Measurements from ENCODE around the gene C3.

C3 gene

GRCh38 chr19:6697291-6697690 is 23.2 kb downstream of the C3 start:
- no peak for TF ChIP-seq CTCF (conservative IDR thresholded peaks at IDR 0.05; ENCODE audit: low read depth, low read length)
- no peak overlapping the region for H3K4me3 ChIP-seq (IDR thresholded peaks at IDR 0.05; ENCODE audit: insufficient read depth, low read depth, low read length)
- no peak overlapping the region for H3K27ac ChIP-seq
- H3K4me2 ChIP-seq: no peak overlapping the region
- no peaks in the 10 kb centered on the region for H4K20me1 ChIP-seq (ENCODE audit: insufficient read depth)
- H3K36me3 ChIP-seq (ENCODE audit: insufficient read depth): no peaks in the 10 kb centered on the region
- H3K4me1 ChIP-seq (ENCODE audit: low read depth, poor library complexity, severe bottlenecking): no peaks in the 10 kb centered on the region
- no peak overlapping the region for H3K9ac ChIP-seq
- no peaks in the 10 kb centered on the region for H3K79me2 ChIP-seq (ENCODE audit: insufficient read depth, low read depth)
- no peak overlapping the region for H2AFZ ChIP-seq (ENCODE audit: low read depth)
- no peaks in the 10 kb centered on the region; the same call in 1 of the 2 replicates for H3K27me3 ChIP-seq (ENCODE audit: insufficient read depth, low read depth)

GRCh38 chr19:6696239-6696820 is 24.1 kb downstream of the C3 start:
- no peak for TF ChIP-seq CTCF (conservative IDR thresholded peaks at IDR 0.05; ENCODE audit: low read depth, low read length)
- no peak overlapping the region for H2AFZ ChIP-seq (ENCODE audit: low read depth)
- no peaks in the 10 kb centered on the region for H4K20me1 ChIP-seq (ENCODE audit: insufficient read depth)
- no peaks in the 10 kb centered on the region for H3K4me1 ChIP-seq (ENCODE audit: low read depth, poor library complexity, severe bottlenecking)
- H3K36me3 ChIP-seq (ENCODE audit: insufficient read depth): no peaks in the 10 kb centered on the region
- no peaks in the 10 kb centered on the region; the same call in 1 of the 2 replicates for H3K27me3 ChIP-seq (ENCODE audit: insufficient read depth, low read depth)
- H3K4me2 ChIP-seq: no peak overlapping the region
- H3K4me3 ChIP-seq (IDR thresholded peaks at IDR 0.05; ENCODE audit: insufficient read depth, low read depth, low read length): no peak overlapping the region
- H3K79me2 ChIP-seq (ENCODE audit: insufficient read depth, low read depth): no peaks in the 10 kb centered on the region
- H3K27ac ChIP-seq: no peak overlapping the region
- H3K9ac ChIP-seq: no peak overlapping the region

- no peaks in the 10 kb centered on the region for H4K20me1 ChIP-seq (ENCODE audit: insufficient read depth)
- no peaks in the 10 kb centered on the region; the same call in 1 of the 2 replicates for H3K27me3 ChIP-seq (ENCODE audit: insufficient read depth, low read depth)
- H3K4me2 ChIP-seq: no peak overlapping the region
- H3K4me3 ChIP-seq (IDR thresholded peaks at IDR 0.05; ENCODE audit: insufficient read depth, low read depth, low read length): no peak overlapping the region
- H2AFZ ChIP-seq (ENCODE audit: low read depth): no peak overlapping the region
- H3K36me3 ChIP-seq (ENCODE audit: insufficient read depth): no peaks in the 10 kb centered on the region
- H3K27ac ChIP-seq: no peak overlapping the region
- no peaks in the 10 kb centered on the region for H3K79me2 ChIP-seq (ENCODE audit: insufficient read depth, low read depth)
- H3K9ac ChIP-seq: no peak overlapping the region
- H3K4me1 ChIP-seq (ENCODE audit: low read depth, poor library complexity, severe bottlenecking): no peaks in the 10 kb centered on the region
- no peak for TF ChIP-seq CTCF (conservative IDR thresholded peaks at IDR 0.05; ENCODE audit: low read depth, low read length)
Measured at GRCh38 chr19:6694147-6694815, 26.2 kb downstream of the C3 start.

GRCh38 chr19:6693681-6694080 is 26.8 kb downstream of the C3 start:
- no peak overlapping the region for H3K4me2 ChIP-seq
- H3K27me3 ChIP-seq (ENCODE audit: insufficient read depth, low read depth): no peaks in the 10 kb centered on the region; the same call in 1 of the 2 replicates
- no peak overlapping the region for H3K4me3 ChIP-seq (IDR thresholded peaks at IDR 0.05; ENCODE audit: insufficient read depth, low read depth, low read length)
- no peak overlapping the region for H3K9ac ChIP-seq
- no peak for TF ChIP-seq CTCF (conservative IDR thresholded peaks at IDR 0.05; ENCODE audit: low read depth, low read length)
- no peaks in the 10 kb centered on the region for H4K20me1 ChIP-seq (ENCODE audit: insufficient read depth)
- H3K27ac ChIP-seq: no peak overlapping the region
- no peaks in the 10 kb centered on the region for H3K36me3 ChIP-seq (ENCODE audit: insufficient read depth)
- no peaks in the 10 kb centered on the region for H3K79me2 ChIP-seq (ENCODE audit: insufficient read depth, low read depth)
- no peaks in the 10 kb centered on the region for H3K4me1 ChIP-seq (ENCODE audit: low read depth, poor library complexity, severe bottlenecking)
- H2AFZ ChIP-seq (ENCODE audit: low read depth): no peak overlapping the region
